Nucleus accumbens (tissue), 56 donors: ENCODE measurements around the gene ALMS1.

Source experiments
- DNase-seq, 56 donors: peaks; one replicate each; lab custom pipeline; 2025; lab: John Stamatoyannopoulos, UW

ALMS1 gene

GRCh38 chr2:73654175-73654574, 268.5 kb downstream of the ALMS1 start:
- DNase-seq, result no peak
